SK-N-SH (cell line): ENCODE results near the gene EDN3.

ENCODE experiments used
- CTCF ChIP-seq: fragments of 200-600 bp; sonication (generic); IDR thresholded peaks from 2 replicates; pipeline ENCODE4 v1.6.1; 2017; ENCODE audit warnings: antibody characterized with exemption, mild to moderate bottlenecking, moderate library complexity
- GABPA ChIP-seq: IDR thresholded peaks from 2 replicates; pipeline ENCODE4 v1.4.0; 2012; ENCODE audit warnings: low read depth, mild to moderate bottlenecking
- GATA2 ChIP-seq: sonication (generic); formaldehyde crosslinking; IDR thresholded peaks from 2 replicates; pipeline ENCODE4 v1.5.0; 2020; ENCODE audit warnings: mild to moderate bottlenecking, missing genetic modification reagents
- MAX ChIP-seq: IDR thresholded peaks from 2 replicates; pipeline ENCODE4 v1.4.0; 2012; ENCODE audit warnings: low read depth
- TF ChIP-seq, protein P1 (sequence below): IDR thresholded peaks from 2 replicates; pipeline ENCODE4 v1.4.0; 2012; ENCODE audit warnings: low read depth, borderline replicate concordance
- TF ChIP-seq, protein P2 (sequence below): fragments of 150-350 bp; IDR thresholded peaks from 2 replicates; pipeline ENCODE4 v1.6.1; 2017; ENCODE audit warnings: antibody characterized with exemption, low read length, low read depth, borderline replicate concordance
- TF ChIP-seq, protein P3 (sequence below): IDR thresholded peaks from 2 replicates; pipeline ENCODE4 v1.4.0; 2012; ENCODE audit warnings: low read depth, borderline replicate concordance

DNA sequence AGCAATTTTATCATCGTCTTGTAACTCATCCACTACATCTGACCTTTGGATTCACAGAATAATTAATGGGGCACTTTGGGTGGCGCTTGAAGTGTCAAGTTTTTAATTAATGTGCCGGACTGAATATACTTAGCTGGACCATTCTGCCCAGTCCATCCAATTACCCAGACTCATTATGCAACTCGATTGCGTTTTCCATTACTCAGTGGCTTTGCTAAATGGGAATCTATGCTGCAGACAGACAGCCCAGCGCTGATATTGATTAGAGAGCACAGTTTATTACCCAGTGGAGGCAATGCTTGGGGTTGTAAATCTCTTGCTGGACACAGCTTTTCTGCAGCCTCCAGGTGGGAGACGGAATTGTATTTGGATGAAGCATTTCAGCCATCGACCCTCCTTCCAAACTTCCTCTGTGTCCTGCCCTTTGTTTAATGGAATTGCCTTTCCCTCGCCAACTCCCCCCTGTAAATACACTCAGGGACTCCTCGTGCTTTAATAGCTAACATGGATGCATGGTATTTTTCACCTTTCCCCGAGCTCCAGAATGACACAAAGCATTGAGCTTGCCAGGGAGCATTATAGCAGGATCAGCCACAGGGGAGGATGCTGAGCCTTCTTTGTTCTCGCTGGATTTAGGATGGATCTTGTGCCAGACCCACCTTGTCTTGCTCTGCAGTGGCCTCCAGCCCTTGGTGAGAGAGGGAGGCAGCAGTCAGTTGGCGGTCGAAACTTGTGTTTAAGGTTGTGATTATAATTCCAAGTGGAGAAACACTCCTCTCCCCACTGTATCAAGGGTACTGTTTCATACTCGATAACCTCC, 59.7 kb downstream of the EDN3 start:
- TF ChIP-seq GATA2 (no peak), CTCF (no peak), MAX (no peak), GABPA (no peak)
- TF ChIP-seq, protein P1, sequence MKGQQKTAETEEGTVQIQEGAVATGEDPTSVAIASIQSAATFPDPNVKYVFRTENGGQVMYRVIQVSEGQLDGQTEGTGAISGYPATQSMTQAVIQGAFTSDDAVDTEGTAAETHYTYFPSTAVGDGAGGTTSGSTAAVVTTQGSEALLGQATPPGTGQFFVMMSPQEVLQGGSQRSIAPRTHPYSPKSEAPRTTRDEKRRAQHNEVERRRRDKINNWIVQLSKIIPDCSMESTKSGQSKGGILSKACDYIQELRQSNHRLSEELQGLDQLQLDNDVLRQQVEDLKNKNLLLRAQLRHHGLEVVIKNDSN: no peak
- TF ChIP-seq, protein P2, sequence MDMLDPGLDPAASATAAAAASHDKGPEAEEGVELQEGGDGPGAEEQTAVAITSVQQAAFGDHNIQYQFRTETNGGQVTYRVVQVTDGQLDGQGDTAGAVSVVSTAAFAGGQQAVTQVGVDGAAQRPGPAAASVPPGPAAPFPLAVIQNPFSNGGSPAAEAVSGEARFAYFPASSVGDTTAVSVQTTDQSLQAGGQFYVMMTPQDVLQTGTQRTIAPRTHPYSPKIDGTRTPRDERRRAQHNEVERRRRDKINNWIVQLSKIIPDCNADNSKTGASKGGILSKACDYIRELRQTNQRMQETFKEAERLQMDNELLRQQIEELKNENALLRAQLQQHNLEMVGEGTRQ: no peak
- TF ChIP-seq, protein P3, sequence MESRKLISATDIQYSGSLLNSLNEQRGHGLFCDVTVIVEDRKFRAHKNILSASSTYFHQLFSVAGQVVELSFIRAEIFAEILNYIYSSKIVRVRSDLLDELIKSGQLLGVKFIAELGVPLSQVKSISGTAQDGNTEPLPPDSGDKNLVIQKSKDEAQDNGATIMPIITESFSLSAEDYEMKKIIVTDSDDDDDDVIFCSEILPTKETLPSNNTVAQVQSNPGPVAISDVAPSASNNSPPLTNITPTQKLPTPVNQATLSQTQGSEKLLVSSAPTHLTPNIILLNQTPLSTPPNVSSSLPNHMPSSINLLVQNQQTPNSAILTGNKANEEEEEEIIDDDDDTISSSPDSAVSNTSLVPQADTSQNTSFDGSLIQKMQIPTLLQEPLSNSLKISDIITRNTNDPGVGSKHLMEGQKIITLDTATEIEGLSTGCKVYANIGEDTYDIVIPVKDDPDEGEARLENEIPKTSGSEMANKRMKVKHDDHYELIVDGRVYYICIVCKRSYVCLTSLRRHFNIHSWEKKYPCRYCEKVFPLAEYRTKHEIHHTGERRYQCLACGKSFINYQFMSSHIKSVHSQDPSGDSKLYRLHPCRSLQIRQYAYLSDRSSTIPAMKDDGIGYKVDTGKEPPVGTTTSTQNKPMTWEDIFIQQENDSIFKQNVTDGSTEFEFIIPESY: no peak
